Adrenal gland (tissue), 5 donors: ENCODE measurements around the gene ANKRD33B.

Experiments used
- CTCF ChIP-seq, 6 experiments: fragments of 450-650 bp in 4 of 6; fragments of 200-600 bp in 2 of 6; sonication (generic) in 1 of 6; IDR thresholded peaks; 1 replicate in 5 of 6; 2 replicates in 1 of 6; pipeline versions ENCODE4 v1.5.1 to v1.8.0; 2016 to 2021; ENCODE audit warnings: antibody characterized with exemption in 6 of 6, mild to moderate bottlenecking in 2 of 6, moderate library complexity in 1 of 6
- POLR2A ChIP-seq, 2 donors: fragments of 450-650 bp; IDR thresholded peaks; one replicate each; pipeline ENCODE4 v1.6.1; 2017; ENCODE audit warnings: antibody characterized with exemption in 2 of 2, mild to moderate bottlenecking in 2 of 2, moderate library complexity in 1 of 2
- donor health status: DM: no; HTN: no; CAD: no.

GRCh38 chr5:10635257-10635866, 71.5 kb downstream of the ANKRD33B start:
- TF ChIP-seq CTCF (IDR thresholded peaks at IDR 0.05), result no peak
- no peak for TF ChIP-seq POLR2A (IDR thresholded peaks at IDR 0.05)
